ENCODE data around the gene SLC46A1.

DNA sequence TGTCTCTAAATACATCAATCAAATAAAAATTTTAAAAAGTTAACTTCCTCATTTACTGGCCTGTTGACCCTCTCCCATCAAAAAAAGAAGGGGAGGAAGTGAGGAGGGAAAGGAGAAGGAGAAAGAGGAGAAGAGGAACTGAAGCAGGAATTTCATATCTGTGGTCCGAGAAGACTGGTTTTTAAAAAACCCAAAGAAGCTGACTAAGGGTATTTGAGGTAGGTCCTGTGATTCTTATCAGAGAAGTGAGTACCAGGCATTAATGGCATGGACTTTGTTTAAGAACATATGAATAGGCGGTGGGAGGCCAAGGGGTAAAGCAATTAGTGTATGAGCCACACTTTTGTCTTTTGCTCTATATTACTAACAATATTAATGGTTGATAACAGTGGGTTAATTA lies 2.0 kb downstream of the SLC46A1 start:
- TF ChIP-seq, protein P1, sequence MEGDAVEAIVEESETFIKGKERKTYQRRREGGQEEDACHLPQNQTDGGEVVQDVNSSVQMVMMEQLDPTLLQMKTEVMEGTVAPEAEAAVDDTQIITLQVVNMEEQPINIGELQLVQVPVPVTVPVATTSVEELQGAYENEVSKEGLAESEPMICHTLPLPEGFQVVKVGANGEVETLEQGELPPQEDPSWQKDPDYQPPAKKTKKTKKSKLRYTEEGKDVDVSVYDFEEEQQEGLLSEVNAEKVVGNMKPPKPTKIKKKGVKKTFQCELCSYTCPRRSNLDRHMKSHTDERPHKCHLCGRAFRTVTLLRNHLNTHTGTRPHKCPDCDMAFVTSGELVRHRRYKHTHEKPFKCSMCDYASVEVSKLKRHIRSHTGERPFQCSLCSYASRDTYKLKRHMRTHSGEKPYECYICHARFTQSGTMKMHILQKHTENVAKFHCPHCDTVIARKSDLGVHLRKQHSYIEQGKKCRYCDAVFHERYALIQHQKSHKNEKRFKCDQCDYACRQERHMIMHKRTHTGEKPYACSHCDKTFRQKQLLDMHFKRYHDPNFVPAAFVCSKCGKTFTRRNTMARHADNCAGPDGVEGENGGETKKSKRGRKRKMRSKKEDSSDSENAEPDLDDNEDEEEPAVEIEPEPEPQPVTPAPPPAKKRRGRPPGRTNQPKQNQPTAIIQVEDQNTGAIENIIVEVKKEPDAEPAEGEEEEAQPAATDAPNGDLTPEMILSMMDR (optimal IDR thresholded peaks at IDR 0.05 in 1 of 3, IDR thresholded peaks at IDR 0.05 in 1 of 3, conservative IDR thresholded peaks at IDR 0.05 in 1 of 3; ENCODE audit: extremely low read depth in 1 of 3, insufficient read depth in 2 of 3, low read length in 3 of 3): no peak
- TF ChIP-seq EZH2 (IDR thresholded peaks at IDR 0.05; ENCODE audit: low read length): no peak
